Measurements from ENCODE around the gene C10orf90.

- no peak for TF ChIP-seq POLR2A (IDR thresholded peaks at IDR 0.05)
- TF ChIP-seq, protein P1, sequence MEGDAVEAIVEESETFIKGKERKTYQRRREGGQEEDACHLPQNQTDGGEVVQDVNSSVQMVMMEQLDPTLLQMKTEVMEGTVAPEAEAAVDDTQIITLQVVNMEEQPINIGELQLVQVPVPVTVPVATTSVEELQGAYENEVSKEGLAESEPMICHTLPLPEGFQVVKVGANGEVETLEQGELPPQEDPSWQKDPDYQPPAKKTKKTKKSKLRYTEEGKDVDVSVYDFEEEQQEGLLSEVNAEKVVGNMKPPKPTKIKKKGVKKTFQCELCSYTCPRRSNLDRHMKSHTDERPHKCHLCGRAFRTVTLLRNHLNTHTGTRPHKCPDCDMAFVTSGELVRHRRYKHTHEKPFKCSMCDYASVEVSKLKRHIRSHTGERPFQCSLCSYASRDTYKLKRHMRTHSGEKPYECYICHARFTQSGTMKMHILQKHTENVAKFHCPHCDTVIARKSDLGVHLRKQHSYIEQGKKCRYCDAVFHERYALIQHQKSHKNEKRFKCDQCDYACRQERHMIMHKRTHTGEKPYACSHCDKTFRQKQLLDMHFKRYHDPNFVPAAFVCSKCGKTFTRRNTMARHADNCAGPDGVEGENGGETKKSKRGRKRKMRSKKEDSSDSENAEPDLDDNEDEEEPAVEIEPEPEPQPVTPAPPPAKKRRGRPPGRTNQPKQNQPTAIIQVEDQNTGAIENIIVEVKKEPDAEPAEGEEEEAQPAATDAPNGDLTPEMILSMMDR (IDR thresholded peaks at IDR 0.05), result no peak
Measured at GRCh38 chr10:126455036-126455765, 215.3 kb downstream of the C10orf90 start.

Data from testis (tissue), 2 donors.